Body of pancreas (tissue), 4 donors: Measurements from ENCODE around the gene LIF. TPM values are rescaled to one million over a fixed set of nuclear protein-coding genes. Genes with fewer than 3 reads are reported as not detected.
"Not testable (repeated sequence)": the region's sequence is repeated elsewhere in the genome, so short reads cannot be mapped to it uniquely, and the experiment has no call there.

Experiments used
- ATAC-seq: fragments of 150-250 bp; one replicate; pipeline ENCODE4 v1.9.1; 2016
- DNase-seq, 4 donors: peaks; one replicate each; pipeline ENCODE4 v3.0.0-alpha.2; 2019
- H3K27ac ChIP-seq, 4 donors: fragments of 200-600 bp; sonication (generic); 1 replicate in 3 of 4; 2 replicates in 1 of 4; pipeline versions ENCODE4 v1.5.1 to v1.6.1; 2016 to 2019; ENCODE audit warnings: mild to moderate bottlenecking in 1 of 4, mixed read lengths in 1 of 4, moderate library complexity in 1 of 4
- H3K27me3 ChIP-seq, 2 donors: fragments of 200-600 bp; sonication (generic); one replicate each; pipeline ENCODE4 v1.6.0; 2016; ENCODE audit warnings: mild to moderate bottlenecking in 1 of 2
- H3K36me3 ChIP-seq, 2 donors: fragments of 200-600 bp; sonication (generic); replicated peaks in 1 of 2; 2 replicates each; pipeline ENCODE4 v1.5.1; 2016; ENCODE audit warnings: low read depth in 2 of 2; ENCODE audit not compliant: insufficient read depth in 1 of 2
- H3K4me1 ChIP-seq: fragments of 200-600 bp; sonication (generic); one replicate; pipeline ENCODE4 v1.6.0; 2016
- H3K4me3 ChIP-seq, 2 donors: fragments of 200-600 bp; sonication (generic); 1 replicate in 1 of 2; 2 replicates in 1 of 2; pipeline ENCODE4 v1.5.1; 2016 to 2019
- H3K9me3 ChIP-seq, 3 donors: fragments of 200-600 bp; sonication (generic); 1 replicate in 2 of 3; 2 replicates in 1 of 3; pipeline ENCODE4 v1.5.1; 2016
- CTCF ChIP-seq, 7 experiments: fragments of 450-650 bp in 4 of 7; fragments of 200-600 bp in 3 of 7; sonication (generic) in 3 of 7; IDR thresholded peaks; one replicate each; pipeline ENCODE4 v1.5.1; 2016 to 2019; ENCODE audit warnings: antibody characterized with exemption in 7 of 7
- POLR2A ChIP-seq, 3 donors: fragments of 450-650 bp; IDR thresholded peaks; one replicate each; pipeline ENCODE4 v1.6.1; 2016; ENCODE audit warnings: antibody characterized with exemption in 3 of 3, mild to moderate bottlenecking in 2 of 3
- WGBS, 2 donors: methylation state at CpG; one replicate each; pipeline ENCODE4 v1.1.5; 2017; 5-methylcytosine and 5-hydroxymethylcytosine counted together
- intact Hi-C: fragments of 100-400 bp; cut with DNase I; formaldehyde crosslinking; loops from one replicate; pipeline ENCODE4 v1.15.1; 2023
- total RNA-seq, 2 donors: library from RNA; depleted of rRNA; stranded (reverse); fragments of >200 nt; gene quantifications; one replicate each; pipeline ENCODE4 v1.1.0, GENCODE V29; 2016

The LIF gene
- total RNA-seq, 2 donors from 2014 or later: 0.52 to 1.3 TPM

DNA sequence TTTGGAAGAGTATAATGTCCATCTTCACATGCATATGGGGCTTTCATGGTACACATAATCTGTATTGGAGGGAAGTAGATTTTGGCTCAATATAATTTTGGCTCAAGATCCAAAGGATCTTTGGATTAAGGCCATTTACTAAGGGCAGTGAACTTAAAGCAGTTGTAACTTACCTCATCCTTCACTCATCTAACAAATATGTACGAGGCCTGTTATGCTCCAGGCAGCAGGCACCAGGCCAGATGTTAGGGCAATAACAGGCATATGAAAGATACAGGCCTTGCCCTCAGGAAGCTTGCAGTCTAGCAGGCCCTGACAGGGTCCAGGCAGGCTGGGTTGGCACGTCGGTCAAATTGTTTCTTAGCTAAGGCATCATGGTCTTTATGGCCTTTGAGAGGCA is 44.6 kb downstream of the LIF start:
- ATAC-seq (no peak), DNase-seq (no peak)
- TF ChIP-seq POLR2A (IDR thresholded peaks at IDR 0.05): no peak
- no peak for TF ChIP-seq CTCF (IDR thresholded peaks at IDR 0.05)
- Histone ChIP-seq H3K4me3 (no peak overlapping the region), H3K27me3 (no peaks in the 10 kb centered on the region), H3K9me3 (no peaks in the 10 kb centered on the region), H3K36me3 (no peaks in the 10 kb centered on the region), H3K4me1 (peaks cover 18% of the 10 kb centered on the region), H3K27ac (no peak overlapping the region)
- intact Hi-C loops: no loop called here
- WGBS, 2 donors: 88 to 89% methylated on average over 3 of the region's 3 CpGs

DNA sequence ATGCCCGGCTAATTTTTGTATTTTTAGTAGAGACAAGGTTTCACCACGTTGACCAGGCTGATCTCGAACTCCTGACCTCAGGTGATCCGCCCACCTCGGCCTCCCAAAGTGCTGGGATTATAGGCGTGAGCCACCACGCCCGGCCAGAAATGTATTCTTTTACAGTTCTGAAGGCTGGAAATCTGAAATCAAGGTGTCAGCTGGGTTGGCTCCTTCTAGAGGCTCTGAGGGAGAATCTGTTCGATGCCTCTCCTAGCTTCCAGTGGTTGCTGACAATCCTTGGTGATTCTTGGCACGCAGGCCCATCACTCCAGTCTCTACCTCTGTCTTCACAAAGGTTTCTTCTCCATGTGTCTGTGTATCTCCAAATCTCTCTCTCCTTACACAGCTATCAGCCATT is 45.7 kb downstream of the LIF start:
- WGBS, 2 donors: 91 to 93% methylated on average over 10 of the region's 10 CpGs
- H3K4me1 ChIP-seq: peaks cover 17% of the 10 kb centered on the region
- intact Hi-C loops, H3K27me3 ChIP-seq, H3K36me3 ChIP-seq, ATAC-seq, DNase-seq, H3K4me3 ChIP-seq, H3K27ac ChIP-seq, H3K9me3 ChIP-seq: not testable (repeated sequence)

DNA sequence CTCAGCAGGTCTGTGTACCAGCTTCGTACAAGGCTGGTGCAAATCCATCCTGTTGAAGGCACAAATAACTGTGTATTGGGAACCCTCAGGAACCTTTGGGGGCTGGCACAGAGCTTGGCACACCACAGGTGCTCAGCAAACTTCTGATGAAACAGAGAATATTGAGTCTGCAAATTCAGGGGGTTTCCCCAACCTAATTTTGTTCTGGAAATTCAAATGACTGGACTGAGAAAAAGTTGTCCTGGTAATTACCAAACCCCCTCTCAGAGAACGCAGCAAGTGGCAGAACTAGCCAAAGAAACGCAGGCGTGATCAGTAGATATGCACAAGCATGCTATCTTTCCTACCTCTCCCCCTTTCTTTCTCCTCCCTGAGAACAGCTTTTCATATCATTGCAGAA is 47.6 kb downstream of the LIF start:
- H3K4me1 ChIP-seq: peaks cover 24% of the 10 kb centered on the region
- DNase-seq: no peak
- TF ChIP-seq CTCF (IDR thresholded peaks at IDR 0.05) (no peak), POLR2A (IDR thresholded peaks at IDR 0.05) (no peak)
- H3K27ac ChIP-seq: no peak overlapping the region
- H3K27me3 ChIP-seq: no peaks in the 10 kb centered on the region
- no peaks in the 10 kb centered on the region for H3K9me3 ChIP-seq
- ATAC-seq: no peak
- WGBS, 2 donors: 81 to 92% methylated on average over 4 of the region's 4 CpGs
- intact Hi-C loops: no loop called here
- no peaks in the 10 kb centered on the region for H3K36me3 ChIP-seq
- no peak overlapping the region for H3K4me3 ChIP-seq

GRCh38 chr22:30198152-30198825 is 48.3 kb downstream of the LIF start:
- H3K4me1 ChIP-seq: peaks cover 24% of the 10 kb centered on the region
- no peak for DNase-seq
- ATAC-seq: no peak
- no peaks in the 10 kb centered on the region for H3K36me3 ChIP-seq
- no peaks in the 10 kb centered on the region for H3K9me3 ChIP-seq
- H3K4me3 ChIP-seq: no peak overlapping the region
- no peak for TF ChIP-seq POLR2A (IDR thresholded peaks at IDR 0.05)
- no peak for TF ChIP-seq CTCF (IDR thresholded peaks at IDR 0.05)
- no peak overlapping the region for H3K27ac ChIP-seq
- H3K27me3 ChIP-seq: no peaks in the 10 kb centered on the region
- intact Hi-C loops: no loop called here
- WGBS, 2 donors: 89 to 94% methylated on average over 5 of the region's 5 CpGs

DNA sequence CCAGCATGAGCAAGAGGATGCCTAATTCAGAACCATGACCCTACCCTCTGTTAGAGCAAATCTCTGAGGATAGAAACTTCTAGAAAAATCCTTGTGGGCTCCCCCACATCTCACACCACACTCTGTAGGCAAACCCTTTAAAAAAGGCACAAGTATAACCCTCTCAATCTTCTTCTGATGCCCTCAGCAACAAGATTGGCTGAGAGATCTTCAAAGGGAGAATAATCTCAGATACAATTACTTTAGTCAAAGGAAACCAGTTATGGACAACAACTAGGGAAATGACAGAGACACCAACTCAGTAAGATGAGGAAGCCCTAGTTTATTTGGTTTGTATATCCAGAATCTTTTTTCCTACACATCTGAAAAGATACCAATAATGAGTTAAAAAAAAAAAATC is 49.2 kb downstream of the LIF start:
- Histone ChIP-seq H3K27ac (peak overlapping the region in 2 of 4 donors; percentile 71 to 78), H3K9me3 (no peaks in the 10 kb centered on the region), H3K4me3 (no peak overlapping the region), H3K4me1 (peaks cover 17% of the 10 kb centered on the region), H3K36me3 (no peaks in the 10 kb centered on the region), H3K27me3 (no peaks in the 10 kb centered on the region)
- intact Hi-C loops: no loop called here
- ATAC-seq (no peak), DNase-seq (no peak)
- TF ChIP-seq CTCF (IDR thresholded peaks at IDR 0.05) (no peak), POLR2A (IDR thresholded peaks at IDR 0.05) (no peak)
